Right renal cortex interstitium (tissue), 3 donors: ENCODE measurements around the gene IMMP2L. TPM values are rescaled to one million over a fixed set of nuclear protein-coding genes. Genes with fewer than 3 reads are reported as not detected.
"Not testable (repeated sequence)": the region's sequence is repeated elsewhere in the genome, so short reads cannot be mapped to it uniquely, and the experiment has no call there.

Experiments used
- DNase-seq, 3 donors: peaks; one replicate each; pipeline ENCODE4 v3.0.0-alpha.2; 2013; ENCODE audit warnings: low read depth in 3 of 3, low spot score in 2 of 3
- polyA plus RNA-seq, 3 donors: library from polyadenylated mRNA; unstranded; fragments of 120-200 nt; gene quantifications; one replicate each; pipeline ENCODE4 v1.2.1, GENCODE V29; 2013; ENCODE audit not compliant: insufficient read length in 3 of 3

IMMP2L gene
- polyA plus RNA-seq, 3 donors = 34.9 to 48.2 (median 45.7) TPM

GRCh38 chr7:111510584-111511378 is 51.5 kb downstream of the IMMP2L start:
- no peak for DNase-seq

- no peak for DNase-seq
Measured at GRCh38 chr7:111510062-111510461, 52.2 kb downstream of the IMMP2L start.

- no peak for DNase-seq
Measured at GRCh38 chr7:111509288-111509687, 53.0 kb downstream of the IMMP2L start.

GRCh38 chr7:111508387-111508786 is 53.9 kb downstream of the IMMP2L start:
- DNase-seq = no peak

GRCh38 chr7:111505422-111505821 is 56.9 kb downstream of the IMMP2L start:
- DNase-seq = not testable (repeated sequence)

DNA sequence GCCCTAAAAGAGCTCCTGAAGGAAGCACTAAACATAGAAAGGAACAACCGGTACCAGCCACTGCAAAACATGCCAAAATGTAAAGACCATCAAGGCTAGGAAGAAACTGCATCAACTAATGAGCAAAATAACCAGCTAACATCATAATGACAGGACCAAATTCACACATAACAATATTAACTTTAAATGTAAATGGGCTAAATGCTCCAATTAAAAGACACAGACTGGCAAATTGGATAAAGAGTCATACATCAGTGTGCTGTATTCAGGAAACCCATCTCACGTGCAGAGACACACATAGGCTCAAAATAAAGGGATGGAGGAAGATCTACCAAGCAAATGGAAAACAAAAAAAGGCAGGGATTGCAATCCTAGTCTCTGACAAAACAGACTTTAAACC is 60.5 kb downstream of the IMMP2L start:
- not testable (repeated sequence) for DNase-seq

- no peak for DNase-seq
Measured at GRCh38 chr7:111499027-111499426, 63.3 kb downstream of the IMMP2L start.

DNA sequence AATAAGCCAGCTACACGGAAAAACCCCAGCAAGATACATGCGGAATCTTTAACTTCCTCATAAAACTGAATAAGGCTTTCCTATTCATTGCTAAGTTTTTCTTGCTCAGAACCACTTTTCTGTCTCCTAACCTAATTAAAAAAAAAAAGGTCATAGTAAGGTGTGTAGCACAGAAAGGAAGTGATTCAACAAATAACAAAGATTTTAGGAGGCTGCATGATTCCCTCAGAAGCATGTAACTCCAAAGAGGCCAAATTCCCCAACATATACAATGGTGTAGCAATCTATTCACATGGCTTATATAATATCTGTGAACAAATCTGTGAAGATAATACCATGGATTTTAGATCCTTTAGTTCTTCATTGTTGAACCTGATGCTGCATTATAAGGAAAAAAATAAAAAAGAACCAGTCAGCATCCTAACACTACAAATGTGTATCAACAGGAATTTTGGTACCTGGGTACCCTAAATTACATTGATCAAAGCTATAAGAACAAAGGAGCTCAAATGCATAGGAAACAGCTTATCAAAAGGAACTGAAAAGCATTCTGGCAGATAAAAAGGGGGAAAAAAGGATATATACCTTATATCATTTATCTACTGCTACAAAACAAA is 63.8 kb downstream of the IMMP2L start:
- DNase-seq = no peak

DNA sequence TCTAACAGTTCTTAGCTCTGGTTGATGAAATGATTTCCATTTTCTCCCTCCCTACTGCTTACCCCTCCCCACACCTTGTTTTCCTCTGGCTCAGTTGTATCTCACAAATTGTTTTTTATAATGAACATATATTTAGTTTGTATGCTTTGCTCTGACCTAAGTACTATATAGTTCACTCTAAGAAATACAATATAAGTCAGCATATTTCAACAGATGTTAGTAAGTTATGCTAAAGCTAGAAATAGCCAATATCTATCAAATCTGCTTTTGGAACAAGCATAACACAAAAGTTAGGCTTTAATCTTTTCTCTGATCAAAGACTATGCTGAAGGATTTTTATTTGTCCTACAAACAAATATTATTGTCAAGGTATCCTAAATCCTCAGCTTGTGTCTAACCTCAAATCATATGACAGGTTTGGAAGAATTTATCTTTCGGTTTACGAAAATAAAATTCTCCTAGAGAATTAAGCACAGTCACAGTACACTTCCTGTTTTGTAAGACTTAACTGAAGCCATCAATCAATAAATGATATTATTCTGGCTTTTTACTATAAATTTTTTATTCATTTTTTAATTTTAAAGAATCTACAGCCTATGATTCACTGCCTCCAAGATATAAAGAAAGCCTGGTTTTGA is 67.0 kb downstream of the IMMP2L start:
- no peak for DNase-seq

DNA sequence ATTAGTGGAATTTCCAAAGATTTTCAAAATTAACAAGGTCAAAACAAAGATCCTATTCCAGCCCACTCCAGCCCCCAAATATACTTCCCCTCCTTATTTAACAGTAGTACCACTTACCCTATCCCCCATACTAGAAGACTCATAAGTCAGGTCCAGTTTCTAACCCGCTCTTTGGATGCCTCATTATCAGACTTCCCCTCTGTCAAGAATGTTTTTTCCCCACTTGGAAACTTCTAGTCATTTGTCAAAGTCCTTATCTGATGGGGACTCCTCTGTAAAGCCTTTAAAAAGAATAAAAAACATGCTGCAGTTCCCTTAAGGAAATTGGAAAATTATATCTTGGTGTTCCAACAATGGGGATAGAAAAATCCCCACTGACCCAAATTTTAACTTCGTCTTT is 70.1 kb downstream of the IMMP2L start:
- no peak for DNase-seq

DNA sequence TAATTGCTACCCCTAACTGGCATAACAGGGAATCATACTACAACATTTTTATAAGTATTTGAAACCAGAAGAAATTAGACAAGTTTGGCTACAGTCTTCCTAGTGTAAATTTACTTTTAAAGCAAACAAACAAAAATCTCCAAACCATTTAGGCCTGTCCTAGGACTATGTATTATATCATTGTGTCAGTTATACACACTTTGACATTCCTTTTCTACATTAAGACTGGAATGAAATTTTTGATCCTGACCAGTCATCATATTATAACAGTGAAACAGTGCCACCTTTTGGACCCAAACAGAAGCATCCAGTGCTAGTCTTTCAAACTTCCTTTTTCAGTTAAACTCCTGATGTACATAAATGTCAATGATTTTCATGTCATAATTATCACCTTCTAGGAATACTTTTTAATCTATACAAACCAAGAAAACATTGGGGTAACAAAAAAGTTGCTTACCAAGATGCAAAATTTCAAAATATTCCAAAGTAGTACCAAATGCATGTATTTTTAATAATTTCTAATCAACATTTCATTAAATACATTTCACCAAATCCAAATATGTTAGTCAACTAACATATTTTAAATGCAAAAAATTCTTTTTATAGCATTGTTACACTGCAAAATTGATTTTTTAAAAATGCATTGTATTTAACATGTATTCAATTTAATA is 75.7 kb downstream of the IMMP2L start:
- peak; percentile 29 to 55 (median 48) for DNase-seq

GRCh38 chr7:111485701-111486380 is 76.5 kb downstream of the IMMP2L start:
- DNase-seq = no peak

GRCh38 chr7:111483078-111483477 is 79.2 kb downstream of the IMMP2L start:
- no peak for DNase-seq

- DNase-seq = no peak
Measured at GRCh38 chr7:111477462-111478225, 84.6 kb downstream of the IMMP2L start.

GRCh38 chr7:111476586-111477293 is 85.6 kb downstream of the IMMP2L start:
- DNase-seq = no peak

GRCh38 chr7:111475959-111476358 is 86.3 kb downstream of the IMMP2L start:
- DNase-seq = no peak

GRCh38 chr7:111475419-111475748 is 86.9 kb downstream of the IMMP2L start:
- DNase-seq = no peak

DNA sequence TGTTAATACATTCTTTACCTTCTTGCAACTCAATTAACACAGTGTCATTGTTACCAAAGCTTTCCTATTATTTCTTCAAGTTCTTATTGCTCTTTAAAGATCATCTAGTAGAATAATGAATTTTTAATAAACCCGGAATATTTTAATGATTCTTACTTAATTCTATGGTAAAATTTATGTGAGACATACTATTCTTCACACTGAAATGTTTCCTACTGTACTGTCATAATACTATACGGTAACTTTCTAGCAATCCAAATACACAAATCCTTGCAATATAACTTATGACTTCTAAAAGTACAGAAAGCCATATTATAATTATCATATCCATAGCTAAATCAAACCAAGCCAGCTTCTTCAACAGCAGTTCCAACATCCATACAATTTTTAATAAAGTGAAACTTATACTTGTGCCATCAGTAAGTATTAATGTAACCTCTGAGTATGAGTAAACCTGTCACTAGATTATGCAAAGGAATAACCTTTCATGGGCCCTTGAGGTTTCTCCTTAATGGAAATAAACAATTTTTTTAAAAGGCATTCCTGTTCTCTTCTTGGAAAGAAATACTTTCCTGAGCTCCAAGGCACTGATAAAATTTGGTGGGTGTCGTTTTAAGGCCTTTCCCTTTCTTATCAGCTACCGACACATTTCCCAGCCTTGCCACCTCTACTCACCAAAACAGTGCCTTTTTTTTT is 87.4 kb downstream of the IMMP2L start:
- DNase-seq = no peak
